RKO (cell line): ENCODE results near the gene METTL21C.

Source experiments
- DNase-seq: peaks from one replicate; pipeline ENCODE4 v3.0.0-alpha.2; 2016; ENCODE audit warnings: low spot score

Gene METTL21C

GRCh38 chr13:102697929-102698648, 3.2 kb upstream of the METTL21C start:
- DNase-seq: no peak

GRCh38 chr13:102697264-102697663, 2.4 kb upstream of the METTL21C start:
- no peak for DNase-seq

- DNase-seq: no peak
These were observed 1.6 kb upstream of the METTL21C start for GRCh38 chr13:102696465-102696864.

GRCh38 chr13:102693776-102694175, 1.1 kb downstream of the METTL21C start:
- no peak for DNase-seq

- no peak for DNase-seq
These were observed 1.6 kb downstream of the METTL21C start for GRCh38 chr13:102693250-102693649.

- no peak for DNase-seq
These were observed 2.4 kb downstream of the METTL21C start for GRCh38 chr13:102692491-102692826.

- DNase-seq: no peak
These were observed 4.0 kb downstream of the METTL21C start for GRCh38 chr13:102690883-102691282.

GRCh38 chr13:102688306-102688973, 6.4 kb downstream of the METTL21C start:
- DNase-seq: no peak

GRCh38 chr13:102687520-102687919, 7.3 kb downstream of the METTL21C start:
- no peak for DNase-seq

- no peak for DNase-seq
These were observed 8.8 kb downstream of the METTL21C start for GRCh38 chr13:102686024-102686423.

- no peak for DNase-seq
These were observed 11.2 kb downstream of the METTL21C start for GRCh38 chr13:102683637-102684036.

GRCh38 chr13:102682727-102683126, 12.1 kb downstream of the METTL21C start:
- DNase-seq: no peak

GRCh38 chr13:102682211-102682610, 12.6 kb downstream of the METTL21C start:
- DNase-seq: no peak

- no peak for DNase-seq
These were observed 13.8 kb downstream of the METTL21C start for GRCh38 chr13:102680842-102681740.

GRCh38 chr13:102680133-102680717, 14.6 kb downstream of the METTL21C start:
- DNase-seq: no peak

GRCh38 chr13:102679449-102680132, 15.3 kb downstream of the METTL21C start:
- DNase-seq: no peak

- no peak for DNase-seq
These were observed 16.3 kb downstream of the METTL21C start for GRCh38 chr13:102678339-102679107.

GRCh38 chr13:102677122-102677521, 17.7 kb downstream of the METTL21C start:
- DNase-seq: no peak

- no peak for DNase-seq
These were observed 19.7 kb downstream of the METTL21C start for GRCh38 chr13:102675115-102675514.

- no peak for DNase-seq
These were observed 24.7 kb downstream of the METTL21C start for GRCh38 chr13:102670130-102670529.

- DNase-seq: no peak
These were observed 26.9 kb downstream of the METTL21C start for GRCh38 chr13:102667911-102668310.
